ENCODE data around the gene ANKRD12.

DNA sequence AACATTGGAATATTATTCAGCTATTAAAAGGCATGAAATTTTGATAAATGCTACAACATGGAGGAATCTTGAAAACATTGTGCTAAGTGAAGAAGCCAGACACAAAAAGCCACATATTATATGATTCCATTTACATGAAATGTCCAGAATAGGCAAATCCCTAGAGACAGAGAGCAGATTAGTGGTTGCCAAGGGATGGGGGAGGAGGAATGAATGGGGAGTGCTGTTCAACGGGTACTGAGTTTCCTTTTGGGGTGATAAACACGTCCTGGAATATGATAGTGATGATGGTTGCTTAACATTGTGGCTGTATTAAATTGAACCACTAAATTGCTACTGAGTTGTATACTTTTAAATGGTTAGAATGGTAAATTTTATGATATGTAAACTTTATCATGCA is 189.1 kb downstream of the ANKRD12 start:
- TF ChIP-seq CTCF (IDR thresholded peaks at IDR 0.05) (no peak), POLR2A (IDR thresholded peaks at IDR 0.05) (no peak)

Data from upper lobe of left lung (tissue), 4 donors.